ENCODE data around the gene C3orf52. TPM values are rescaled to one million over a fixed set of nuclear protein-coding genes. Genes with fewer than 3 reads are reported as not detected.

Gene C3orf52
- total RNA-seq, 3 donors from 2014 or later (not counting 1 experiment from before 2014, with no cell fraction given) = 0.42 to 0.90 TPM; not detected in 1

DNA sequence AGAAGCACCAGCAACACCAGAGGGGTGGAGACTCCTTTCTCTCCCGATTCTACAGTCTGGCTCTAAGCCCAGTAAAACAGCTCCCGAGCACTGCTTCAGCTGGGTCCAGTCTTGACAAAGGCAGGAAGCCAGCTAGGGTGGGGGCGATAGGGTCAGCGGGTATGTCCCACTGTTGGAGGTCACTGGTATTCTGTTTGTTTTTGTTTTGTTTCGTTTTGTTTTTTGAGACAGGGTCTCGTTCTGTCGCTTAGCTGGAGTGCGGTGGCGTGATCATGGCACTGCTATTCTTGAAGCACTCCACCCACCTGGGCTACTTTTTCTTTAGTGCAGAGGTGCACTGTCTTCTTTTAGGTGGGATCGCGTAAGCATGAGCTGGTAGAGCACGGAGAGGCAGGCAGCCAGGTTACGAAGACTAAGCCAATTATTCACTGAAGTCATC, 30.6 kb downstream of the C3orf52 start:
- no peak overlapping the region for H3K4me3 ChIP-seq (ENCODE audit: low read length)
- WGBS (ENCODE audit: insufficient coverage) = 76% methylated on average over 13 of the region's 13 CpGs
- intact Hi-C loops (cut with micrococcal nuclease) = no loop called here
- peaks cover 17% of the 10 kb centered on the region for H3K4me1 ChIP-seq (ENCODE audit: control insufficient read depth, insufficient read depth, low read length)
- Mint-ChIP-seq H3K27ac (no peak overlapping the region), H3K36me3 (no peaks in the 10 kb centered on the region), H3K4me1 (peaks cover 29 to 30% of the 10 kb centered on the region in 2 donors), H3K4me3 (peak overlapping the region; percentile 60), H3K9me3 (no peaks in the 10 kb centered on the region), H3K27me3 (ENCODE audit: low read depth in 2 of 2) (peaks cover 0 to 2% of the 10 kb centered on the region in 2 donors)
- H3K27ac ChIP-seq (ENCODE audit: low read length) = no peak overlapping the region
- no peaks in the 10 kb centered on the region for H3K27me3 ChIP-seq (ENCODE audit: control insufficient read depth, insufficient read depth, low read length)
- TF ChIP-seq, protein P1, sequence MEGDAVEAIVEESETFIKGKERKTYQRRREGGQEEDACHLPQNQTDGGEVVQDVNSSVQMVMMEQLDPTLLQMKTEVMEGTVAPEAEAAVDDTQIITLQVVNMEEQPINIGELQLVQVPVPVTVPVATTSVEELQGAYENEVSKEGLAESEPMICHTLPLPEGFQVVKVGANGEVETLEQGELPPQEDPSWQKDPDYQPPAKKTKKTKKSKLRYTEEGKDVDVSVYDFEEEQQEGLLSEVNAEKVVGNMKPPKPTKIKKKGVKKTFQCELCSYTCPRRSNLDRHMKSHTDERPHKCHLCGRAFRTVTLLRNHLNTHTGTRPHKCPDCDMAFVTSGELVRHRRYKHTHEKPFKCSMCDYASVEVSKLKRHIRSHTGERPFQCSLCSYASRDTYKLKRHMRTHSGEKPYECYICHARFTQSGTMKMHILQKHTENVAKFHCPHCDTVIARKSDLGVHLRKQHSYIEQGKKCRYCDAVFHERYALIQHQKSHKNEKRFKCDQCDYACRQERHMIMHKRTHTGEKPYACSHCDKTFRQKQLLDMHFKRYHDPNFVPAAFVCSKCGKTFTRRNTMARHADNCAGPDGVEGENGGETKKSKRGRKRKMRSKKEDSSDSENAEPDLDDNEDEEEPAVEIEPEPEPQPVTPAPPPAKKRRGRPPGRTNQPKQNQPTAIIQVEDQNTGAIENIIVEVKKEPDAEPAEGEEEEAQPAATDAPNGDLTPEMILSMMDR (IDR thresholded peaks at IDR 0.05) = no peak
- no peak for ATAC-seq
- DNase-seq = no peak
- no peaks in the 10 kb centered on the region for H3K9me3 ChIP-seq (ENCODE audit: control insufficient read depth, insufficient read depth, low read length)
- no peaks in the 10 kb centered on the region for H3K36me3 ChIP-seq (ENCODE audit: control insufficient read depth, insufficient read depth, low read length)

DNA sequence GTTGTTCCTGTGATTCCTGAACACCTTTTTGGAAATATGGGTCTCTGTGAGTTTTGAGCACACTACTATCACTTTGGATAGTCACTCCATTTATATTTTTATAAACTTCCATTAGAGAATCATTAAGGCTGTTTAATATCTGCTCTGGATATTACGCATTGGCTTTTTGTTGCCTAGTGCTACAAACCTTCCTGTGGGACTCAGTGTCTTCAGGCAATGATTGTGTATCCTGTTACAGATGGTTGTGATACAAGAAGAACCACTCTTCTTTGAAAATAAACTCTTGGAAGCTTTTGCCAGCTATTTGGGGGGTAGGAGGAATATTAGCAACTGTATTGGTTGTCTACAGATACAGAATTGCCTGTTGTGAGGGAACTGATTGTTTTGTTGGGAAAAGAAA, 31.2 kb downstream of the C3orf52 start:
- Mint-ChIP-seq H3K27me3 (ENCODE audit: low read depth in 2 of 2) (peaks cover 0 to 2% of the 10 kb centered on the region in 2 donors), H3K4me1 (peaks cover 26 to 30% of the 10 kb centered on the region in 2 donors), H3K27ac (no peak overlapping the region), H3K9me3 (no peaks in the 10 kb centered on the region), H3K36me3 (no peaks in the 10 kb centered on the region), H3K4me3 (no peak overlapping the region)
- 100% methylated on average over 1 of the region's 1 CpG for WGBS (ENCODE audit: insufficient coverage)
- intact Hi-C loops (cut with micrococcal nuclease) = no loop called here
- Histone ChIP-seq H3K36me3 (ENCODE audit: control insufficient read depth, insufficient read depth, low read length) (no peaks in the 10 kb centered on the region), H3K9me3 (ENCODE audit: control insufficient read depth, insufficient read depth, low read length) (no peaks in the 10 kb centered on the region), H3K4me1 (ENCODE audit: control insufficient read depth, insufficient read depth, low read length) (peaks cover 17% of the 10 kb centered on the region), H3K4me3 (ENCODE audit: low read length) (no peak overlapping the region), H3K27me3 (ENCODE audit: control insufficient read depth, insufficient read depth, low read length) (no peaks in the 10 kb centered on the region), H3K27ac (ENCODE audit: low read length) (no peak overlapping the region)
- no peak for DNase-seq
- no peak for ATAC-seq
- TF ChIP-seq, protein P1 (IDR thresholded peaks at IDR 0.05) = no peak

DNA sequence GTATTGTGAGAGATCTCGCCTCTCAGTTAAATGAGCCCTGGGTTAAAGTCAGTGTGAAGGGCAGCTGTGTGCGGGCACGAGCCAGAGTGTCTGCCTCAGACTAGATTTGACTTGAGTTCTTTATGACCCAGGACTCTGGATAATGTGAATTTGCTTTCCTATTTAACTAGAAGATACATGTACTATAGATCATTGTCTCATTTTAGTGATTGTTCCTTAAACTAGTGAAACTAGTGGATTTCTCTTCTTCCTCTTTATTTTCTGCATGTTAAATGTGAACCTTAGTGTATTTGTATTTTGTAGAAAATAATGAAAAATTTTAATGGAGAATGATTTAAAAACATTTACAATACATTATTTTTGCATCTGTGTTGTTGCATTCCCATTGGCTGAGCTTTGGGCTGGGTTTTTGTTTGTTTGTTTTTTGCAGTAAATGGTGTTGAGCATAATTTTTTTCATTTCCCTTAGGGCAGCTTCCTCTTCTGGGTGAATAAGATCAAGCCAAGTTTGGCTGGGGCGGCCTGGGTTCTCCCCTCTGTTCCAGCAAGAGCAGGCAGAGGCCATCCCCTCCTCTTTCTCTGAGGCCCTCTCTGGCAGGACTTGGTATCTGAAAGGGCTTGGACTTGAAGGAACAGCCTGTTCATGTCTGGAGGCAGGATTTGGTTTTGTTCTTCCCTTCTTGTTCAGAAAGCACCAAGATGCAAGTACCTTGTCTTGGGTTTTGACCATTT, 31.8 kb downstream of the C3orf52 start:
- Histone ChIP-seq H3K4me3 (ENCODE audit: low read length) (no peak overlapping the region), H3K27me3 (ENCODE audit: control insufficient read depth, insufficient read depth, low read length) (no peaks in the 10 kb centered on the region), H3K27ac (ENCODE audit: low read length) (peak overlapping the region; percentile 18), H3K9me3 (ENCODE audit: control insufficient read depth, insufficient read depth, low read length) (no peaks in the 10 kb centered on the region), H3K4me1 (ENCODE audit: control insufficient read depth, insufficient read depth, low read length) (peaks cover 17% of the 10 kb centered on the region), H3K36me3 (ENCODE audit: control insufficient read depth, insufficient read depth, low read length) (no peaks in the 10 kb centered on the region)
- Mint-ChIP-seq H3K27ac (no peak overlapping the region), H3K27me3 (ENCODE audit: low read depth in 2 of 2) (peaks cover 0 to 2% of the 10 kb centered on the region in 2 donors), H3K4me1 (peaks cover 26 to 30% of the 10 kb centered on the region in 2 donors), H3K4me3 (peak overlapping the region; percentile 4), H3K9me3 (no peaks in the 10 kb centered on the region), H3K36me3 (no peaks in the 10 kb centered on the region)
- DNase-seq (no peak), ATAC-seq (peak in 1 of 3 donors; percentile 36)
- intact Hi-C loops (cut with micrococcal nuclease) = no loop called here
- 89% methylated on average over 4 of the region's 4 CpGs for WGBS (ENCODE audit: insufficient coverage)
- TF ChIP-seq, protein P1 (IDR thresholded peaks at IDR 0.05) = no peak

All from natural killer cell (primary cell).